Breast epithelium (tissue), 3 donors: ENCODE results near the gene ANKRD13D.

Source experiments
- CTCF ChIP-seq, 3 donors: fragments of 450-650 bp; IDR thresholded peaks; one replicate each; pipeline ENCODE4 v1.5.1; 2016 to 2017; ENCODE audit warnings: antibody characterized with exemption in 3 of 3, mild to moderate bottlenecking in 3 of 3, moderate library complexity in 3 of 3
- POLR2A ChIP-seq: fragments of 450-650 bp; IDR thresholded peaks from one replicate; pipeline ENCODE4 v1.6.1; 2016; ENCODE audit warnings: antibody characterized with exemption, mild to moderate bottlenecking, moderate library complexity
- POLR2AphosphoS5 ChIP-seq, 3 donors: sonication (generic); formaldehyde crosslinking; IDR thresholded peaks; one replicate each; pipeline ENCODE4 v1.6.1; 2017; ENCODE audit warnings: antibody characterized with exemption in 3 of 3

- TF ChIP-seq CTCF (IDR thresholded peaks at IDR 0.05) (no peak), POLR2AphosphoS5 (IDR thresholded peaks at IDR 0.05) (no peak), POLR2A (no peak)
Measured at GRCh38 chr11:67291481-67292381, 2.6 kb downstream of the ANKRD13D start.
